ENCODE data around the gene ZC3H7A.

The ZC3H7A gene

DNA sequence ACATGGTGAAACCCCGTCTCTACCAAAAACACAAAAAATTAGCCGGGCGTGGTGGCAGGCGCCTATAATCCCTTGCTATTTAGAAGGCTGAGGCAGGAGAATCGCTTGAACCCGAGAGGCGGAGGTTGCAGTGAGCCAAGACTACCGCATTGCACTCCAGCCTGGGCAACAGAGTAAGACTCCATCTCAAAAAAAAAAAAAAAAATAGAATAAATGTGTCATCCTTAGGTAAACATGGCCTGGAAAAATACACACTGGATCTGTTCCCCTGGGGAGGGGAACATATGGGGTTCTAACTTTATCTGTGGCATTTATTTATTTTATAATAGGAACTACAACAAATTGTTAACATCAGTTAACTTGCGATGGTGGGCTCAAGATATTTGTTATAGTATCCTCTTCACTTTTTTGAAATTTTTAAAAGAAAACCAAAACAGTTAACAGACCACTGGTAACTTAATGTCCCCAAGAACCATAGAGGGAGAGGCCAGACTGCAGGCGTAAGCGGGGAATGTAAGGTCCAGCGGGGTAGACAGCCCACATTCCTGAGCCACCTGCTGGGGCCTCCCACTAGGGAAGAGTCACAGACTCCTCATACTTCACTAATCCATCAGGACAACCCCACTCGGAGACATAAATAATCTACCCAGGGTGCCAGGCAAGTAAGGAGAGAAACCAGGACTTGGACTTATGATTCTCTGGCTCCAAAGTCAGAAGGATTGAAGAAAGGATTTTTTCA is 41.9 kb downstream of the ZC3H7A start:
- TF ChIP-seq, protein P1, sequence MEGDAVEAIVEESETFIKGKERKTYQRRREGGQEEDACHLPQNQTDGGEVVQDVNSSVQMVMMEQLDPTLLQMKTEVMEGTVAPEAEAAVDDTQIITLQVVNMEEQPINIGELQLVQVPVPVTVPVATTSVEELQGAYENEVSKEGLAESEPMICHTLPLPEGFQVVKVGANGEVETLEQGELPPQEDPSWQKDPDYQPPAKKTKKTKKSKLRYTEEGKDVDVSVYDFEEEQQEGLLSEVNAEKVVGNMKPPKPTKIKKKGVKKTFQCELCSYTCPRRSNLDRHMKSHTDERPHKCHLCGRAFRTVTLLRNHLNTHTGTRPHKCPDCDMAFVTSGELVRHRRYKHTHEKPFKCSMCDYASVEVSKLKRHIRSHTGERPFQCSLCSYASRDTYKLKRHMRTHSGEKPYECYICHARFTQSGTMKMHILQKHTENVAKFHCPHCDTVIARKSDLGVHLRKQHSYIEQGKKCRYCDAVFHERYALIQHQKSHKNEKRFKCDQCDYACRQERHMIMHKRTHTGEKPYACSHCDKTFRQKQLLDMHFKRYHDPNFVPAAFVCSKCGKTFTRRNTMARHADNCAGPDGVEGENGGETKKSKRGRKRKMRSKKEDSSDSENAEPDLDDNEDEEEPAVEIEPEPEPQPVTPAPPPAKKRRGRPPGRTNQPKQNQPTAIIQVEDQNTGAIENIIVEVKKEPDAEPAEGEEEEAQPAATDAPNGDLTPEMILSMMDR (IDR thresholded peaks at IDR 0.05; ENCODE audit: low read depth, low read length, missing control alignments), result no peak
- DNase-seq (ENCODE audit: low read depth), result no peak
- no peak overlapping the region for H3K4me3 ChIP-seq (ENCODE audit: low read depth, low read length)

DNA sequence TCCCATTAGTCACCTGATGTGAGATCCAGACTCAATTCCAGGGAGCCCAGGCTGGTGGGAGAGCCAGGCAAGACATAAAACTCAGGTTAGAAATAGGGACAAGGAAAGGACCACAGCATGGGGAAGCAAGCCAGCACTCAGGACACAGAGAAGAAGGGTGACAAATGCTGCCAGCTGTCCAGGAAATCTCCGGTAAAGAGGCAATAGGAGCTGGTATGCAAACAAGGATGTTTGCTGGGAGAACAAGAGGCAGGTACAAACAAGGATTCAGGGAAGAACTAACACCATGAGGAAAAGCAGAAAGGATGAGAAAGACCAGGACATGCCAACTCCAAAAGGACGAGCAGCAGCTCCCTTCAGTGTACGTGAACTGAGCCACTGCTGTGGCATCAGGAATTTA is 44.2 kb downstream of the ZC3H7A start:
- TF ChIP-seq, protein P1 (IDR thresholded peaks at IDR 0.05; ENCODE audit: low read depth, low read length, missing control alignments), result no peak
- no peak overlapping the region for H3K4me3 ChIP-seq (ENCODE audit: low read depth, low read length)
- no peak for DNase-seq (ENCODE audit: low read depth)

DNA sequence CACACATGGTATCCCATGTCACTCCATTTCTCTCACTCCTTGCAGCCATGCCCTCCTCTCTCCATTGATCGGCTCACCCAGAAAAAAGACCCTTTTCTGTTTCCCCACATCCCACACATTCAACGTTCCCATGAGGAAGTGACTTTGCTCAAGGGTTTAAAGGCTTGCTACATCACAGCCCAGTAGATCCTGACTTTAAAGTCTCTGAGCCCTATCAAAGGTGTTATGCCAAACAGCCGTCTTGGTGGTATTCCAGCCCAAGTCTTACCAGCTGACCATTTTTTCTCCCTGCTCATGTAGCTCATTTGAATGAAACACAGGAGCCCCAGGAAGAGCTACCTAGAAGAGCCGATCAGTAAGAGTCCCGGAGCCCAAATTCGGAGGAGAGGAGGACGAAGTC is 47.0 kb downstream of the ZC3H7A start:
- no peak overlapping the region for H3K4me3 ChIP-seq (ENCODE audit: low read depth, low read length)

DNA sequence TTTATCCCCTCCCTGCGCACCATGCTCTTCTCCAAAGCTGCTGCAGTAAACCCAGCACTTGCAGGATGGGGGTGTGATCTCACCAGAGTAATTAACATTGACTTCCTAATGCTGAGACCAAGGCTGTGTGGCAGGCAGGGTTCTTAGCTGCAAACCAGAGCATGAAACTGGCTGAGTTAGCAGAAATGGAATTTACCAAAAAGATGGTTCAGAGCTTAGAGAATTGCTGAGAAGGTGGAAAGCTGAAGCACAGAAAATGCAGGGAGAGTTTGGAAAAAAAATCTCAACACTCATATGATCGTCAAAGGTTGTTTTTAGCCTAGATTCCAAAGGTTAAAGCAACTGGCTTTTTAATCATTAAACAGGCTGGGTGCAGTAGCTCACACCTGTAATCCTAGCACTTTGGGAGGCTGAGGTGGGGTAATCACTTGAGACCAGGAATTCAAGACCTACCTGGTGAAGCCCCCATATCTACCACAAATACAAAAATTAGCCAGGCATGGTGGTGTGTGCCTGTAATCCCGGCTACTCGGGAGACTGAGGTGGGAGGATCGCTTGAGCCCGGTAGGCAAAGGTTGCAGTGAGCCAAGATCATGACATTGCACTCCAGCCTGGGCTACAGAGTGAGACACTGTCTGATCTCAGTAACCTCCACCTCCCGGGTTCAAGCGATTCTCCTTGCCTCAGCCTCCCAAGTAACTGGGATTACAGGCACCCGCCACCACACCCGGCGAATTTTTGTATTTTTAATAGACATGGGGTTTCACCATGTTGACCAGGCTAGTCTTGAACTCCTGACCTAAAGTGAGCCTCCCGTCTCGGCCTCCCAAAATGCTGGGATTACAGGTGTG is 48.4 kb downstream of the ZC3H7A start:
- no peak for DNase-seq (ENCODE audit: low read depth)
- no peak overlapping the region for H3K4me3 ChIP-seq (ENCODE audit: low read depth, low read length)
- TF ChIP-seq, protein P1 (IDR thresholded peaks at IDR 0.05; ENCODE audit: low read depth, low read length, missing control alignments), result no peak

More for the DNA sequence above, 47.0 kb downstream of the ZC3H7A start:
- no peak for DNase-seq (ENCODE audit: low read depth)
- TF ChIP-seq, protein P1 (IDR thresholded peaks at IDR 0.05; ENCODE audit: low read depth, low read length, missing control alignments), result no peak

DNA sequence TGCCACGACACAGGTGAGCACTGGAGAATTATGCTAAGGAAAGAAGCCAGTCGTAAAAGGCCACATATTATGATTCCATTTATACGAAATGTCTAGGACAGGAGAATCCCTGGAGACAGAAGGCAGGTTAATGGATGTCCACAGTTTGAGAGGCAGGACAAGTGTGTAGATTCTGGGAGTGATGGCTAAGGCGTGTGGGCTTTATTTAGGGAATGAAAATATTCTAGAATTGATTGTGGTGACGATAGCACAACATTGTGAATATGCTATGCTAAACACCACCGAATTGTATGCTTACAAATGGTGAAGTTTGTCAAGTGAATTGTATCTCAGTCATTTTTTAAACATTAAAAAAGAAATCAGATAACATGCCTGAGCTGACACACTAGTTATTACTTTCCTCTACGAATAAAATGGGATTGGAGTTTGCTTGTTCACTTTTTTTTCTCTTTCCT is 49.1 kb downstream of the ZC3H7A start:
- no peak for DNase-seq (ENCODE audit: low read depth)
- TF ChIP-seq, protein P1 (IDR thresholded peaks at IDR 0.05; ENCODE audit: low read depth, low read length, missing control alignments), result no peak
- H3K4me3 ChIP-seq (ENCODE audit: low read depth, low read length), result no peak overlapping the region

DNA sequence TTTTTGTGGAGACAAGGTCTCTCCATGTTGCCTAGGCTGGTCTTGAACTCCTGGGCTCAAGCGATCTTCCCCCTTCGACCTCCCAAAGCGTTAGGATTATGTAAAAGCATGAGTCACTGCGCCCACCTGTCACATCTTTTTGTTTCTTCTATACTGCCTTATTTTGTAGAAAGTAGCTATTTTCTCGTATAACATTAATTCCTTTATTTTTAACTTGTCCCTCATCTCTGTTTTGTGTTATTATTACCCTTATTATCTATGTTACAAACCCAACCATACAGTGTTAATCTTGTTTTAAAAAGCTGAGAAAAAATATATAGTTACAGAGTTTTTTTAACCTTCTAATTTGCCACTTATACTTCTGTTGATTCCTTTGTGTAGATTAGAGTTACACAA is 53.0 kb downstream of the ZC3H7A start:
- TF ChIP-seq, protein P1 (IDR thresholded peaks at IDR 0.05; ENCODE audit: low read depth, low read length, missing control alignments), result no peak
- DNase-seq (ENCODE audit: low read depth), result no peak
- no peak overlapping the region for H3K4me3 ChIP-seq (ENCODE audit: low read depth, low read length)

Data from GM12864 (cell line).